Astrocyte (in vitro differentiated cells and primary cell): ENCODE results near the gene ACTRT2. TPM values are rescaled to one million over a fixed set of nuclear protein-coding genes. Genes with fewer than 3 reads are reported as not detected.

Experiments used
- DNase-seq: peaks from one replicate; pipeline ENCODE4 v3.0.0-alpha.2; 2010; ENCODE audit warnings: low read depth
- FAIRE-seq: peaks from 2 replicates; lab custom pipeline; 2011; peaks lifted over from hg19 to GRCh38; lab: Jason Lieb, UNC
- H2AFZ ChIP-seq: 2 replicates; pipeline ENCODE4 v1.6.0; 2012; ENCODE audit warnings: low read depth, low read length, inconsistent platforms
- H3K27ac ChIP-seq: 2 replicates; pipeline ENCODE4 v1.5.1; 2011; ENCODE audit warnings: low read depth, low read length, inconsistent platforms
- H3K27me3 ChIP-seq: 2 replicates; pipeline ENCODE4 v1.6.0; 2011; ENCODE audit warnings: low read length, inconsistent platforms; ENCODE audit not compliant: insufficient read depth
- H3K36me3 ChIP-seq: 2 replicates; pipeline ENCODE4 v1.5.1; 2011; ENCODE audit warnings: low read length, inconsistent platforms; ENCODE audit not compliant: insufficient read depth
- H3K4me1 ChIP-seq: 2 replicates; pipeline ENCODE4 v1.5.1; 2011; ENCODE audit warnings: low read length, inconsistent platforms; ENCODE audit not compliant: insufficient read depth
- H3K4me2 ChIP-seq: 2 replicates; pipeline ENCODE4 v1.6.0; 2012; ENCODE audit warnings: low read length, inconsistent platforms
- H3K4me3 ChIP-seq: 2 replicates; pipeline ENCODE4 v1.5.1; 2011; ENCODE audit warnings: low read depth, mild to moderate bottlenecking, low read length, inconsistent platforms; ENCODE audit not compliant: insufficient read depth
- H3K79me2 ChIP-seq: 2 replicates; pipeline ENCODE4 v1.6.0; 2012; ENCODE audit warnings: mild to moderate bottlenecking, low read length, inconsistent platforms; ENCODE audit not compliant: insufficient read depth
- H3K9ac ChIP-seq: 2 replicates; pipeline ENCODE4 v1.6.0; 2012; ENCODE audit warnings: mild to moderate bottlenecking, low read length, inconsistent platforms
- H3K9me3 ChIP-seq: 2 replicates; pipeline ENCODE4 v1.5.1; 2012; ENCODE audit warnings: low read depth, mild to moderate bottlenecking, low read length, inconsistent platforms; ENCODE audit not compliant: insufficient read depth
- H4K20me1 ChIP-seq: 2 replicates; pipeline ENCODE4 v1.6.0; 2012; ENCODE audit warnings: low read length, inconsistent platforms; ENCODE audit not compliant: insufficient read depth
- H3K27ac Mint-ChIP-seq: one replicate; pipeline ENCODE4 v1.8.0; 2021; ENCODE audit warnings: mild to moderate bottlenecking, mixed read lengths; ENCODE audit not compliant: unreplicated experiment
- H3K27me3 Mint-ChIP-seq: one replicate; pipeline ENCODE4 v1.8.0; 2021; ENCODE audit warnings: low read depth, mixed read lengths; ENCODE audit not compliant: unreplicated experiment
- H3K36me3 Mint-ChIP-seq: one replicate; pipeline ENCODE4 v1.8.0; 2021; ENCODE audit warnings: low read depth, mixed read lengths; ENCODE audit not compliant: unreplicated experiment
- H3K4me1 Mint-ChIP-seq: one replicate; pipeline ENCODE4 v1.8.0; 2021; ENCODE audit warnings: low read depth, mixed read lengths; ENCODE audit not compliant: unreplicated experiment
- H3K4me3 Mint-ChIP-seq: one replicate; pipeline ENCODE4 v1.8.0; 2021; ENCODE audit warnings: mild to moderate bottlenecking, moderate library complexity, mixed read lengths; ENCODE audit not compliant: unreplicated experiment
- H3K9me3 Mint-ChIP-seq: one replicate; pipeline ENCODE4 v1.8.0; 2021; ENCODE audit warnings: mild to moderate bottlenecking, mixed read lengths; ENCODE audit not compliant: unreplicated experiment
- CTCF ChIP-seq: IDR thresholded peaks from 2 replicates; pipeline ENCODE4 v1.5.1; 2011; ENCODE audit warnings: low read depth, mild to moderate bottlenecking, inconsistent platforms, low read length, moderate library complexity; ENCODE audit not compliant: insufficient read depth
- EZH2 ChIP-seq: IDR thresholded peaks from 2 replicates; pipeline ENCODE4 v1.6.1; 2012; ENCODE audit warnings: mild to moderate bottlenecking, low read length, inconsistent platforms; ENCODE audit not compliant: insufficient read depth
- total RNA-seq: library from RNA; stranded (reverse); gene quantifications from 2 replicates; pipeline ENCODE4 v1.2.1, GENCODE V29; 2021

The ACTRT2 gene
- total RNA-seq, 1 donor from 2014 or later: not detected

DNA sequence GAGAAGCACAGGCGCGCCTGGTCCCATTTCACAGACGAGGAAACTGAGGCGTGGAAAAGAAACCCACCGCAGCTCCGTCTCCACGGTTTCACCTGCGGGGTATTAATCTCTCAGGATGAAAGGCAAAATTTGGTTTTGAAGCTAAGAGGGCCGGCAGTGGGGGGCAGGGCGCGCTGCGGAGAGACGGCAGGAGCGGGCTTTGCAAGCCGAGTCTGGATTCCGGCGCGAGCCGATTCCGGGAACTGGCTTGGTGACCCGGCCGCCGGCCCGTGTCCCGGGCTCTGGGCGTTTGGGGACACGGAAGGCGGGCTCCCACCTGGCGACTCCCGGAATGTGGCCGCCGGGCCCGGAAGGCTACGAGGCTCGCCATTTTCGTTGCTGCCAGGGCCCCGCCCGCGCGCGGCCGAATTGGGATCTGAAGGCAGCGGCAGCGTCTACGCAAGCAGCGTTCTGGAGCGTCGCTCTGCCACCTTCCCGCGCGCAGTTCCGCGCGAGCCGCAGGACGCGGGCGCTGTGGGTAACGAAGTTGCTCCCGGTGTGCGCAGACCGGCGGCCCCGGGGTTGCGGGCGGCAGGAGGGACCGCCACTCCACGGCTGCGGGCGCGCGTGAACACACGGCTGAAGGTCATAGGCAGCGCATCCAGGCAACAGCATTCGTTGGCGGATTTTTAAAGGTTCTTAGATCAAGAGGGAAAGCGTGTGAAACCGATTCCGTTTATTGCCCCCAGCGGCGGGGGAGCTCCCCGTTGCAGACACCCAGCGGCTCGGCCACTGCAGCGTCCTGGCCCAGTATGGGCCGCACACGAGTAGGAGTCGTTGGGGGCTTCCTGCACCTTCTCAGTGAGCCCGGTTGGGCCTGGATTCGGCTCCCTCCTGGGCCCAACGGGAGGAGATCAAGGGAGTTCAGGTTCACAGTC lies 42.4 kb downstream of the ACTRT2 start:
- Histone ChIP-seq H3K9me3 (no peaks in the 10 kb centered on the region), H3K4me2 (no peak overlapping the region), H3K79me2 (peaks cover 11% of the 10 kb centered on the region), H3K36me3 (no peaks in the 10 kb centered on the region), H3K27ac (no peak overlapping the region), H2AFZ (no peak overlapping the region), H3K4me1 (peaks cover 5% of the 10 kb centered on the region), H3K4me3 (no peak overlapping the region), H4K20me1 (peaks cover 26% of the 10 kb centered on the region), H3K9ac (no peak overlapping the region), H3K27me3 (peaks cover 24% of the 10 kb centered on the region)
- no peaks in the 10 kb centered on the region for H3K4me1 Mint-ChIP-seq
- DNase-seq (no peak), FAIRE-seq (no peak)
- no peak overlapping the region for H3K27ac Mint-ChIP-seq
- peaks cover 57% of the 10 kb centered on the region for H3K27me3 Mint-ChIP-seq
- H3K36me3 Mint-ChIP-seq: no peaks in the 10 kb centered on the region
- TF ChIP-seq CTCF: no peak
- TF ChIP-seq EZH2: peak; percentile 61
- H3K4me3 Mint-ChIP-seq: no peak overlapping the region
- no peaks in the 10 kb centered on the region for H3K9me3 Mint-ChIP-seq

DNA sequence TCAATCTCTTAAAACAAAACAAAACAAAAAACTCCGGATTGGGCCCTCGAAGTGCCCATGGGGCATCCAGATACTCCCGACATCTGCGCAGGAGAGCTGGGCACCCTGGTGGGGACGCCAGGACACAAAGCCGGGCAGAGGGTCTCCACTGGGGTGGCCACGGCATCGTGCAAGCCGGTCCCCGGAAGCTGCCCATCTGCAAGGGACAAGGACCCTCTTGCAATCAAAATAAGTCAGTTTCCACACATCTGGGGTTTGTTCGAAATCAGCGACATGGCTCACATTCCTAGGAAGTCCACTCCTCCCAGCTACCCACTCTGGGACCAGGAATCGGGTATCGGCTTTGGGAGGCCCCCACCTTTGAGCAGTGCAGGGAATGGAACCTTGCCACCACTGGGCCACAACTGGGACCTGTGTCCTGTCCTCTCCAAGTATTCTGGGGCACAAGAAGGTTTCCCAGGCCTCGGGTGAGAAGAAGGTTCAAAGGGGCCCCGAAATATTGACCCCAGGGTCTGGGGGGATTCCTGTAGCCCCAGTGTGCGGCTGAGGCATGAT lies 43.1 kb downstream of the ACTRT2 start:
- peaks cover 26% of the 10 kb centered on the region for H4K20me1 ChIP-seq

More for the DNA sequence above, 43.1 kb downstream of the ACTRT2 start:
- FAIRE-seq (no peak), DNase-seq (no peak)
- Histone ChIP-seq H3K36me3 (no peaks in the 10 kb centered on the region), H3K9ac (no peak overlapping the region), H3K4me3 (no peak overlapping the region), H3K9me3 (no peaks in the 10 kb centered on the region), H2AFZ (no peak overlapping the region), H3K27me3 (peaks cover 24% of the 10 kb centered on the region), H3K79me2 (peaks cover 11% of the 10 kb centered on the region), H3K27ac (no peak overlapping the region), H3K4me1 (peaks cover 5% of the 10 kb centered on the region), H3K4me2 (no peak overlapping the region)
- no peaks in the 10 kb centered on the region for H3K9me3 Mint-ChIP-seq
- H3K4me3 Mint-ChIP-seq: no peak overlapping the region
- H3K36me3 Mint-ChIP-seq: no peaks in the 10 kb centered on the region
- peaks cover 49% of the 10 kb centered on the region for H3K27me3 Mint-ChIP-seq
- no peaks in the 10 kb centered on the region for H3K4me1 Mint-ChIP-seq
- H3K27ac Mint-ChIP-seq: no peak overlapping the region
- TF ChIP-seq CTCF (no peak), EZH2 (no peak)
